Epithelial cell of umbilical artery (primary cell): ENCODE results near the gene RARRES1. TPM values are rescaled to one million over a fixed set of nuclear protein-coding genes. Genes with fewer than 3 reads are reported as not detected.

Experiments
- total RNA-seq: library from RNA; depleted of rRNA; stranded (reverse); fragments of >200 nt; gene quantifications from 2 replicates; pipeline ENCODE4 v1.2.3, GENCODE V29; 2014

Gene RARRES1
- total RNA-seq = 1.1 and 27.3 TPM in 2 replicates

DNA sequence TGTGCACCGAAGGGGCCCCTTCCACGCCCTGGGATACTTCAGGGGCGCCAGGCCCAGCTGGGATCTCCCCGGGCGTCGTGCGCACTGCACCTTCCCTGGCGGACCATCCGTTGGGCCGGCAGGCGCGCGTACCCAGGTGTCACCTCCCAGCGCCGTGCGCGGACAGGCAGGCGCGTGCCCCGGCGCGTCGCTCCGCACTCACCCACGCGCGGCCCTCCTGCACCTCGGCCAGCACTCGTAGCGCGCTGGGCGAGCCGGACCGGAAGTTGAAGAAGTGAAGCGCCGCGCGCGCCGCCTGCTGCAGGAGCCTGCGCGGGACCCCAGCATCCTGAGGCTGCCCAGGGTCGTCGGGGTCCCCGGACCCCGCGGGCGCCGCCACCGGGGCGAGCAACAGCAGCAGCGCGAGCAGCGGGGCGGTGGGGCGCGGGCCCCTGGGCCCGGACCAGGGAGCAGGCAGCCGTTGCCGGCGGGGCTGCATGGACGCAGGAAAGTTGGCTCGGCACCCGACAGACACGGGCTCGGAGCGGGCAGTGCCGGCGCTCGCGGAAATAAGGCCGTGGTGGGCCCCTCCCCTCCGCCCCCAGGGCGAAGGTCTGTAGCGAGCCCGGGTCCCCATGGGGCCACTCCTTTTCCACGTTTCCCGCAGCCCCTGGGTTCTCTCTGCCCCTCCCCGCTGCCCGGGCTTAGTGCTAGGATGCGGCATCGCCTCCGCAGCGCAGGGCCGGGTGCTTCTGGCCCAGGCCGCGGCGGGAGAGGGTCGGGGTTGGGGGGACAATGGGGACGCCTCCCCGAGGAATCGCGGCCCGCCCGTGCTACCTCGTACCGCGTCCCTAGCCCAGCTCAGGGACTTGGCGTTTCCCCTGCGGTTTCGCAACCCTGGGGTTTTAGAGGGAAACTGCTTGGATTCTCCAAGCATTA, at the start of gene RARRES1:
RARRES1 (minus strand) TSS at position 520 of the 918 bp plus-strand sequence; CDS start at position 478, 42 bp downstream.

GRCh38 chr3:158672215-158673176, 59.8 kb downstream of the RARRES1 start, which contains the start of gene LXN:
LXN (minus strand) TSS chr3:158672648; CDS start chr3:158672478, 170 bp downstream.

Other genes with a start within 250 kb of the RARRES1 start
- 7.9 and 9.7 TPM in 2 replicates for gene MLF1, start 161.3 kb downstream of the RARRES1 start, total RNA-seq
- gene GFM1, start 87.9 kb downstream of the RARRES1 start, total RNA-seq = 57.5 and 78.0 TPM in 2 replicates
- gene LXN, start 59.8 kb downstream of the RARRES1 start, total RNA-seq = 91.6 and 126 TPM in 2 replicates
- gene MFSD1, start 69.6 kb upstream of the RARRES1 start, total RNA-seq = 57.8 and 121 TPM in 2 replicates